GM21515 (cell line): ENCODE measurements around the gene MACROD2.
A peak's percentile ranks its signal among the peaks of the same experiment; 100 is the strongest.

Experiments
- ATAC-seq: cut with Tn5 transposase; IDR thresholded peaks from one replicate; pipeline ENCODE4 v1.9.1; 2021; ENCODE audit not compliant: unreplicated experiment

MACROD2 gene

GRCh38 chr20:14785065-14785743 is 789.9 kb downstream of the MACROD2 start:
- ATAC-seq = no peak

GRCh38 chr20:14790190-14790589 is 794.9 kb downstream of the MACROD2 start:
- ATAC-seq = no peak

GRCh38 chr20:14790771-14791620 is 795.7 kb downstream of the MACROD2 start:
- no peak for ATAC-seq

- no peak for ATAC-seq
Observed at GRCh38 chr20:14792915-14793314, 797.6 kb downstream of the MACROD2 start.

GRCh38 chr20:14799545-14800216 is 804.4 kb downstream of the MACROD2 start:
- ATAC-seq = no peak

- ATAC-seq = no peak
Observed at GRCh38 chr20:14800707-14801425, 805.5 kb downstream of the MACROD2 start.

GRCh38 chr20:14801591-14802325 is 806.4 kb downstream of the MACROD2 start:
- ATAC-seq = no peak

- no peak for ATAC-seq
Observed at GRCh38 chr20:14807224-14807623, 811.9 kb downstream of the MACROD2 start.

- ATAC-seq = no peak
Observed at GRCh38 chr20:14815340-14815739, 820.0 kb downstream of the MACROD2 start.

- no peak for ATAC-seq
Observed at GRCh38 chr20:14816471-14816870, 821.2 kb downstream of the MACROD2 start.

GRCh38 chr20:14817101-14817500 is 821.8 kb downstream of the MACROD2 start:
- no peak for ATAC-seq

GRCh38 chr20:14820771-14821170 is 825.5 kb downstream of the MACROD2 start:
- ATAC-seq = no peak

- no peak for ATAC-seq
Observed at GRCh38 chr20:14821251-14821650, 825.9 kb downstream of the MACROD2 start.

GRCh38 chr20:14824996-14825395 is 829.7 kb downstream of the MACROD2 start:
- ATAC-seq = no peak

- no peak for ATAC-seq
Observed at GRCh38 chr20:14826543-14827313, 831.4 kb downstream of the MACROD2 start.

GRCh38 chr20:14828459-14828858 is 833.1 kb downstream of the MACROD2 start:
- no peak for ATAC-seq

GRCh38 chr20:14829906-14830305 is 834.6 kb downstream of the MACROD2 start:
- ATAC-seq = peak; percentile 44

- peak; percentile 67 for ATAC-seq
Observed at GRCh38 chr20:14830466-14830865, 835.1 kb downstream of the MACROD2 start.

- peak; percentile 21 for ATAC-seq
Observed at GRCh38 chr20:14830899-14831298, 835.6 kb downstream of the MACROD2 start.

GRCh38 chr20:14832630-14833029 is 837.3 kb downstream of the MACROD2 start:
- peak; percentile 62 for ATAC-seq
